CD4-positive, alpha-beta T cell (primary cell): Measurements from ENCODE around the gene COX6A1. TPM values are rescaled to one million over a fixed set of nuclear protein-coding genes. Genes with fewer than 3 reads are reported as not detected.

Source experiments
- ATAC-seq: fragments of 200-7000 bp; cut with Tn5 transposase; one replicate; pipeline ENCODE4 v1.10.0; 2022; ENCODE audit warnings: mild to moderate bottlenecking; ENCODE audit not compliant: poor library complexity
- CTCF ChIA-PET: fragments of 350-600 bp; sonication (Branson Sonifier 250); formaldehyde crosslinking; loops from one replicate; lab custom pipeline; 2021; ENCODE audit warnings: antibody characterized with exemption, inconsistent platforms; lab: Charles Lee
- POLR2A ChIA-PET: fragments of 350-600 bp; sonication (Branson Sonifier 250); formaldehyde crosslinking; loops from one replicate; lab custom pipeline; 2021; ENCODE audit warnings: antibody characterized with exemption, inconsistent platforms; lab: Charles Lee
- DNase-seq, 14 experiments: peaks; one replicate each; pipeline ENCODE4 v3.0.0-alpha.2; 2013 to 2020; ENCODE audit warnings: mixed read lengths in 2 of 14
- H3K27ac ChIP-seq, 2 donors: one replicate each; pipeline versions ENCODE4 v1.5.1 to v1.7.0; 2013; ENCODE audit warnings: low read length in 2 of 2, low read depth in 1 of 2, mild to moderate bottlenecking in 1 of 2
- H3K27me3 ChIP-seq, 2 experiments: 1 replicate in 1 of 2; 2 replicates in 1 of 2; pipeline versions ENCODE4 v1.6.1 to v1.7.0; 2013; ENCODE audit warnings: low read length in 2 of 2, control low read depth in 1 of 2, mild to moderate bottlenecking in 1 of 2, moderate library complexity in 1 of 2; ENCODE audit not compliant: insufficient read depth in 2 of 2, control insufficient read depth in 1 of 2
- H3K36me3 ChIP-seq: one replicate; pipeline ENCODE4 v1.6.1; 2013; ENCODE audit warnings: low read length, control low read depth; ENCODE audit not compliant: insufficient read depth
- H3K4me1 ChIP-seq: one replicate; pipeline ENCODE4 v1.6.1; 2013; ENCODE audit warnings: low read length, control low read depth; ENCODE audit not compliant: insufficient read depth
- H3K4me3 ChIP-seq: one replicate; pipeline ENCODE4 v1.5.1; 2013; ENCODE audit warnings: mild to moderate bottlenecking, low read length, moderate library complexity
- H3K9me3 ChIP-seq, 2 experiments: 1 replicate in 1 of 2; 2 replicates in 1 of 2; pipeline versions ENCODE4 v1.6.1 to v1.7.0; 2013; ENCODE audit warnings: low read length in 2 of 2, mild to moderate bottlenecking in 2 of 2, control low read depth in 1 of 2, moderate library complexity in 1 of 2; ENCODE audit not compliant: control insufficient read depth in 1 of 2, insufficient read depth in 1 of 2
- H3K27ac Mint-ChIP-seq: one replicate; pipeline ENCODE4 v1.8.0; 2020; ENCODE audit warnings: mixed read lengths
- H3K27me3 Mint-ChIP-seq: one replicate; pipeline ENCODE4 v1.8.0; 2021; ENCODE audit warnings: mixed read lengths
- H3K36me3 Mint-ChIP-seq: one replicate; pipeline ENCODE4 v1.8.0; 2021; ENCODE audit warnings: low read depth, mixed read lengths
- H3K4me1 Mint-ChIP-seq: one replicate; pipeline ENCODE4 v1.8.0; 2021; ENCODE audit warnings: low read depth, mixed read lengths
- H3K4me3 Mint-ChIP-seq: one replicate; pipeline ENCODE4 v1.8.0; 2020; ENCODE audit warnings: mild to moderate bottlenecking, mixed read lengths
- H3K9me3 Mint-ChIP-seq: one replicate; pipeline ENCODE4 v1.8.0; 2020; ENCODE audit warnings: mixed read lengths
- intact Hi-C, 2 experiments: fragments of 100-400 bp; cut with DNase I in 1 of 2; cut with micrococcal nuclease in 1 of 2; formaldehyde crosslinking; loops; one replicate each; pipeline versions ENCODE4 v1.15.1 to v1.9.0; 2023 to 2025; cut with DNase I, micrococcal nuclease
- total RNA-seq, 174 experiments: library from RNA in 2 of 174; stranded (reverse) in 2 of 174; gene quantifications; one replicate each; pipeline ENCODE4 v1.2.3 and lab custom pipeline; 2021 to 2026
- TF ChIP-seq, protein P1 (sequence below): fragments of 200-600 bp; IDR thresholded peaks from one replicate; pipeline ENCODE4 v1.8.0; 2022; ENCODE audit warnings: antibody characterized with exemption, mild to moderate bottlenecking

Gene COX6A1
- total RNA-seq, 2 experiments from 2014 or later: 112 to 116 TPM

DNA sequence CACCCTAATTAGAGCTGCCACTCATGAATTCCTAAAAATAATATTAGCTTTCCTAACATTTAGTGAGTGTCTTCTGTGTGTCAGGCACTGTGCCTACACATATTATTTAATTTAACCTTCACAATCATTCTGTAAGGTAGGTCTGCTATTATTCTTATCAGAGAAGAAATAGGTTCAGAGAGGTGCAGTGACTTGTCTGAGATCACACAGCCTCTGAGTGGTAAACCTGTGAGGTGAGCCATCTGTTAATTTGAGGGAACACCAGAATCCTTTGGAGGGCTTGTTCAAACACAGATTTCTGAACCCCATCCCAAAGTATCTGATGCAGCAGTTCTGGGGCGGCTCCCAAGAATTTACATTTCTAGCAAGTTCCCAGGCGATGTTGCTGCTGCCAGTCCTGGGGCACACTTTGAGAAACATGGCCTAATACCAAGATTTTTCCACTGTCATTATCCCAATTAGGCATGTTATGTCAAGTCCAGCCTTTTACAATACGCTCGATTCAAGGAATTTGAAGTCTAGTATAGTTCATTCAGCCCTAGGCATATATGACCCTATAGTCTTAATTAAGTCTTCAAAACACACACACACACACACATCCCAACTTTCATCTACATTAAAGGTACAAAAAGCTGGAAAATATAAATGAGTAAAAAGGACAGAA lies 19.9 kb upstream of the COX6A1 start:
- no peaks in the 10 kb centered on the region for H3K9me3 ChIP-seq
- Mint-ChIP-seq H3K4me3 (no peak overlapping the region), H3K9me3 (no peaks in the 10 kb centered on the region), H3K27me3 (peaks cover 3% of the 10 kb centered on the region), H3K36me3 (no peaks in the 10 kb centered on the region), H3K4me1 (no peaks in the 10 kb centered on the region), H3K27ac (no peak overlapping the region)
- no peaks in the 10 kb centered on the region for H3K36me3 ChIP-seq
- no peaks in the 10 kb centered on the region for H3K4me1 ChIP-seq
- TF ChIP-seq, protein P1, sequence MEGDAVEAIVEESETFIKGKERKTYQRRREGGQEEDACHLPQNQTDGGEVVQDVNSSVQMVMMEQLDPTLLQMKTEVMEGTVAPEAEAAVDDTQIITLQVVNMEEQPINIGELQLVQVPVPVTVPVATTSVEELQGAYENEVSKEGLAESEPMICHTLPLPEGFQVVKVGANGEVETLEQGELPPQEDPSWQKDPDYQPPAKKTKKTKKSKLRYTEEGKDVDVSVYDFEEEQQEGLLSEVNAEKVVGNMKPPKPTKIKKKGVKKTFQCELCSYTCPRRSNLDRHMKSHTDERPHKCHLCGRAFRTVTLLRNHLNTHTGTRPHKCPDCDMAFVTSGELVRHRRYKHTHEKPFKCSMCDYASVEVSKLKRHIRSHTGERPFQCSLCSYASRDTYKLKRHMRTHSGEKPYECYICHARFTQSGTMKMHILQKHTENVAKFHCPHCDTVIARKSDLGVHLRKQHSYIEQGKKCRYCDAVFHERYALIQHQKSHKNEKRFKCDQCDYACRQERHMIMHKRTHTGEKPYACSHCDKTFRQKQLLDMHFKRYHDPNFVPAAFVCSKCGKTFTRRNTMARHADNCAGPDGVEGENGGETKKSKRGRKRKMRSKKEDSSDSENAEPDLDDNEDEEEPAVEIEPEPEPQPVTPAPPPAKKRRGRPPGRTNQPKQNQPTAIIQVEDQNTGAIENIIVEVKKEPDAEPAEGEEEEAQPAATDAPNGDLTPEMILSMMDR: no peak
- no peak overlapping the region for H3K4me3 ChIP-seq
- no peak for ATAC-seq
- intact Hi-C loops: loop anchor here in 1 of 2 experiments (5.0 kb wide), 1 partner anchor 66 kb away; no protein-coding TSS in a partner anchor
- ChIA-PET POLR2A (no interaction called here), CTCF (no interaction called here)
- DNase-seq: no peak
- H3K27ac ChIP-seq: no peak overlapping the region
- H3K27me3 ChIP-seq: no peaks in the 10 kb centered on the region

DNA sequence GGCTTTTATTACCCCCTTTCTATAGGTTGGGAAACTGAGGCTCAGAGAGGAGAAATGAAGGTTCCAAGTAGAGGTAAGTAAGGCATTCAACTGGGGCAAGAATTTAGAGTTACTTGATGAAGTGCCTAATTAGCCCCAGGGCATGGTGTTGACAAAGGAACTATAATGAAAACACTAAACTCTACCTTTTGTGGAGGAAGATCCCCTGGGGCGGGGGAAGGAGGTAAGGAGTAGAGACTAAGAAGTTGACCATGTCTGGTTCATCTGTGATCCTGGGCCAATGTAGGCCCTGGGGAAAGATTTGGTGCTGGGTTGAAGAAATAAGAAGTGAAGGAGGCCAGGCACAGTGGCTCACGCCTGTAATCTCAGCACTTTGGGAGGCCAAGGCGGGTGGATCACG lies 16.2 kb upstream of the COX6A1 start:
- TF ChIP-seq, protein P1: no peak
- no peaks in the 10 kb centered on the region for H3K9me3 ChIP-seq
- H3K4me1 Mint-ChIP-seq: no peaks in the 10 kb centered on the region
- H3K4me3 ChIP-seq: no peak overlapping the region
- peaks cover 3% of the 10 kb centered on the region for H3K27me3 Mint-ChIP-seq
- H3K4me3 Mint-ChIP-seq: no peak overlapping the region
- H3K27me3 ChIP-seq: no peaks in the 10 kb centered on the region
- H3K36me3 Mint-ChIP-seq: no peaks in the 10 kb centered on the region
- ATAC-seq (no peak), DNase-seq (no peak)
- CTCF ChIA-PET: no interaction called here
- H3K9me3 Mint-ChIP-seq: no peaks in the 10 kb centered on the region
- no peak overlapping the region for H3K27ac ChIP-seq
- H3K4me1 ChIP-seq: no peaks in the 10 kb centered on the region
- POLR2A ChIA-PET: no interaction called here
- intact Hi-C loops: no loop called here
- H3K27ac Mint-ChIP-seq: no peak overlapping the region
- no peaks in the 10 kb centered on the region for H3K36me3 ChIP-seq

DNA sequence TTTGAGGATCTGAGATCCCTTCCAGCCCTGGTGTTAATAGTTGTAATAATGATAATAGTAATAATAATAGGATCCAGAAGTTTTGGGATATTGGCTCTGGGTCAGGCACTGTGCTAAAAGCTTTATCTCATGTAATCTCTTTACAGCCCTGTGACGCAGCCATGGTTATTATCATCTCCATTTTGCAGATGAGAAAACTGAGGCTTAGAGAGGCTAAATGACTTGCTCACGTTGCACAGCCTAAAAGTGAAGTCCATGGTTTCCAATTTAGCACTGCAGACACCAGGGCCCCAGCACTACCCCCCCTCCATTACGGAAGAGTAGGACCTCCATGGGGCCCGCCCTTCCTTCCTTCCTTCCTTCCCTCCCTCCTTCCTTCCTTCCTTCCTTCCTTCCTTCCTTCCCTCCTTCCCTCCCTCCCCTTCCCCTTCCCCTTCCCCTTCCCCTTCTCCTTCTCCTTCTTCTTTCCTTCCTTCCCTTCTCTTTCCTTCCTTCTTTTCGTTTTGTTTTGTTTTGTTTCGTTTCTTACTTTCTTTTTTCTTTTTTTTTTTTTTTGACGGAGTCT lies 14.9 kb upstream of the COX6A1 start:
- Histone ChIP-seq H3K27ac (no peak overlapping the region), H3K9me3 (no peaks in the 10 kb centered on the region), H3K4me1 (no peaks in the 10 kb centered on the region), H3K36me3 (no peaks in the 10 kb centered on the region), H3K27me3 (no peaks in the 10 kb centered on the region), H3K4me3 (no peak overlapping the region)
- no peak overlapping the region for H3K4me3 Mint-ChIP-seq
- intact Hi-C loops: no loop called here
- no peak for DNase-seq
- H3K4me1 Mint-ChIP-seq: no peaks in the 10 kb centered on the region
- ATAC-seq: no peak
- TF ChIP-seq, protein P1: no peak
- H3K36me3 Mint-ChIP-seq: no peaks in the 10 kb centered on the region
- H3K9me3 Mint-ChIP-seq: no peaks in the 10 kb centered on the region
- no peak overlapping the region for H3K27ac Mint-ChIP-seq
- peaks cover 3% of the 10 kb centered on the region for H3K27me3 Mint-ChIP-seq
- ChIA-PET CTCF (no interaction called here), POLR2A (no interaction called here)
